D341Med (cell line): Measurements from ENCODE around the gene ZNF652.
"Not testable (repeated sequence)": the region's sequence is repeated elsewhere in the genome, so short reads cannot be mapped to it uniquely, and the experiment has no call there.

Experiments used
- DNase-seq: peaks from one replicate; pipeline ENCODE4 v3.0.0; 2012; ENCODE audit warnings: low spot score

The ZNF652 gene

GRCh38 chr17:49312722-49313121, 49.3 kb downstream of the ZNF652 start:
- DNase-seq, result no peak

DNA sequence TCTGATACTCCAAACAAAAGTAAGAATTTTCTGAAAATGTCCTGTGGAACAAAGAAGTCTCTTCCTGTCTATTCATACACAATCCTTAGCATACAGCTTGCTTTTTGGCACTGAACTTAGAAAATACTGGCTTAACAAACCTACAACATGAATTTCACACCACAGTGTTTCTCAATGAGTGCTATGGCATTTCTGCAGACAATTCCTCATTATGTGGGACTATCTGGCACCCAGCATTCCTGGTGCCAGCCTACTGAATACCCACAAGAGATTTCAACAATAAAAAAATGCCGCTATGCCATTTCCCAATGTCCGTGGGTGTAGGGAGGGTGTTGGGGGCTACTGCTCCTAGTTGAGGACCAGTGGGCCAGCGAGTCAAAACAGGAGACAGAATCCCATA, 62.1 kb downstream of the ZNF652 start:
- no peak for DNase-seq

GRCh38 chr17:49298371-49298976, 63.6 kb downstream of the ZNF652 start:
- no peak for DNase-seq

DNA sequence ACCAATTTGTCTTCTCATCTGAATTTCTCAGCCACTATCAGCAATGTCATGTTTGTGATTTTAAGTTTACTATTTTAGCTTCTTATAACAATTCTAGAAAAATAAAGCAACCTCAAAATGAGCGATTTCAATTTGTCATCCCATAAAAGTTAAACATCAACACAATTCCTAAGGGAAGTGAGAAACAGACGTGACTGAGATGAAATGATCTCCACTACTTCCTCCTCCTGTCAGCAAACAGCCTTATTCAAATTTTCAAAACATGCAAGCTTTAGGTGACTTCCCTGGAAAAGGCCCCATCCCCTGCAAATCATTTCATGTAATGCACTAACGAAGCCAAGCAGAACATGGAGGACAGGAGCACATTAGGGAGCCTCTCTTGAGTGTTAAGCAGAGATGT, 64.9 kb downstream of the ZNF652 start:
- DNase-seq, result no peak

DNA sequence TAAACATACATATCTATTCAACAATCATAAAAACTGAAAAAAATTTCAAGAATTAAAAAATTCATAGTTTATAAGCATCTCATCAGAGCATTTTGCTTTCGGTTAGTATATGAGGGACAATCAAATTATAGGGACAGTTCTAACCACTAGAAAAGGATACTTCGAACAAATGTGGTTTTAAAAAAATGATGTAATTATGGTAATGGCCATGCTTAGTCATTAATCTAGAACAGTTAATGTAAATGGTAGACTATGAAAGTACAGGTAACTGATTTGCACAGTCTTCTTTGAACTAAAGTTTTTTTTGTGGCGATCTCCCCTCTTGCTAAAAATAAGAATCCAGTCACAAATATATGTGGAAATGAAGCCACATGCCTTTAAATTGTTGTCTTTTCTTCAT, 67.9 kb downstream of the ZNF652 start:
- DNase-seq, result no peak

DNA sequence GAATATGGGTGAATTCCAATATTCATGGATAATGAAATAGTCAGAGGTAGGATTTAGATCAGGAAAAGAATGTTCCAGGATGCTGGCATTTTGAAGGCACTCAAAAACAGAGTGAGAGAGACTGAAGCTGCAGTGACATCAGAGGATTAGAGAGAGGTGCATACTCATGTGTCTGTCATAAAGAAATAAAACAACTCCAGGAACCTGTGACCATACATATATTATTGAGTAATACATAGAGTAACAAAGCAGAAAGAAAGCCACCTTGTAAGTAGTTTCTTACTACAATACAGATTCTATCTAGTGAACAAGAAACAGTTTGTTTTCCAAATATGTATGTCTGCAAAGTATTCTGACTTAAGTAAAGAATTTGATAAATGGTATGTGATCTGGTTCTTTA, 69.1 kb downstream of the ZNF652 start:
- DNase-seq, result no peak

- no peak for DNase-seq
Observed at GRCh38 chr17:49291929-49292328, 70.1 kb downstream of the ZNF652 start.

DNA sequence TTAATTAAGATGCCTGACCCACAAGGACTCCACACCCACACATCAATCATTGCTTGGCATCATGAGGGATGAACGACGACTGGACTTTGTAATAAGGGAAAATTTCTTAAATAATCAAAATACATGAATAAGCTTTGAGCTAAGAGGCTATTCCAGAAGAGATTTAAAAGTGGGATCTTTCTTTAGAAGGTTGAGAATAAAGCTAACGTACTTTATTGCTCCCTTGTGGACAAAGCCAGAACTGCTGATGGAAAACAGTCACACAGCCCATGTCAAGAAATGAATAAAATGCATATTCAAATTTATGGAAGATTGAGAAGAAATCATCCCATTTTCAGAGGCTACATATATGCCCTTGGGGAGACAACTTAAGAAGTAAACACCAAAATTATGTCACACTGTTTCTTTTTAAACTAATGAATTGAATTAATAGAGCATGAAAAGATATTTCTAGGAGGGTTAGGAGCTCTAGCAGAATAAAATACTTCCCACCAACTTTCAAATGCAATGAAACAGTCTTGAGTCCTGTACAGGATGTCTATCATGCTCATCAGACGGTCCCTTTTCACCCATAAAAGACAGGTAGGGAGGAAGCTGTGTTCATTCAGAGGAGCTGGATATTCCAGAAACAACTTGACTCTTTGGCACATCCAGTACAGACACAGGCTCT, 71.2 kb downstream of the ZNF652 start:
- peak; percentile 59 for DNase-seq

DNA sequence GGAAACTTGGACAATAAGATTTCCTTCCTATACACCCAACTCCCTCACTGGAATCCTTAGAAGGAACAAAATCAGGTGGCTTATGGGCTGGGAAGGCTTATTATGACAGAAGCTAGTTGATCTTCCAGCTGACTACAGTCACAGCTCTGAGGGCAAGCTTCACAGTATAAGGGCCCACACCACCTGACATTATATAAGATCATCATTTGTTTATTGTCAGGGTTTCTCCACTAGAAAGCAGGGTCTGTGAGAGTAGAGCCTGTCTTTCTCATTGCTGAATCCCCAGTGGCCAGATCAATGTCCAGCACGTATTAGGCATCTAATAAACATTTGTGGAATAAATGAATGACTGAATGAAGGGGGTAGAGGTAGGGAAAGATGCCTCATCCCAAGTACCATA, 73.7 kb downstream of the ZNF652 start:
- no peak for DNase-seq

- no peak for DNase-seq
Observed at GRCh38 chr17:49287481-49287880, 74.6 kb downstream of the ZNF652 start.

DNA sequence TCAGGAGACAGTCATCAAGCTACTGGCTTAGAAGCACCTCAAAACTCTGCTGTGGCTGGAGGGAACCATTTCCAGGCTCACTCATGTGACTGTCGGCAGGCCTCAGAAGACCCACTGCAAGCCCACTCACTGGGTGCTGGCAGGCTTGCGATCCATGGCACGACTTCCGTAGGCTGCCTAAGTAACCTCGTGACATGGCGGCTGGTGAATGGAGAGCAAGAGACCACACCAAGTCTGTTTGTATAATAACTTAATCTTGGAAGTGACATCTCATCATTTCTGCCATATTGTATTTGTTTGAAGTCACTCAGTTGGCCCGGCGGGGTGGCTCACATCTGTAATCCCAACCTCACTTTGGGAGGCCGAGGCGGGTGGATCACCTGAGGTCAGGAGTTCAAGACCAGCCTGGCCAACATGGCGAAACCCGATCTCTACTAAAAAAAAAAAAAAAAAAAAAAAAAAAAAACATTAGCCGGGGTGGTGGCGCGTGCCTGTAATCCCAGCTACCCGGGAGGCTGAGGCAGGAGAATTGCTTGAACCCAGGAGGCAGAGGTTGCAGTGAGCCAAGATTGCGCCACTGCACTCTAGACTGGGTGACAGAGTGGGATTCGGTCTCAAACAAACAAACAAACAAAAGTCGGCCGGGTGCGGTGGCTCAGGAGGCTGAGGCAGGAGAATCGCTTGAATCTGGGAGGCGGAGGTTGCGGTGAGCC, 75.6 kb downstream of the ZNF652 start:
- not testable (repeated sequence) for DNase-seq

DNA sequence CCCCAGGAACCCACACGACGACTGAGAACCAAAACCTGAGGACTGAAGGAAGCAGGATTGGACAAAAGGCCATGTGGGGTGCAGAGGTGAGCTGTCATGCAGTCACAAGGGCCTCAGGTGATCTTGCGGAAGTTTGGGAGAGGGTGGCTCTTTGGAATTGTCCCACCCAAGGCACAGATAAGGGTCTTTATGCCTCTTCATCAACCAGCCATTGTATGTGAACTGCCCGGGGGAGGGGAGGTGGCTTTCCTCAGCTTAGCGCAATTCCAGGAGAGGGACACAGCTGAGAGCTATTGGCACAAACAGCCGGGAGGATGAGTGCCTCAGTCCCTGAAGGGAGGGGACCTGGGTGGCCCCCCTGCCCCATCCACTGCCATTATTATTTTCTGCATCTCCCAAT, 76.3 kb downstream of the ZNF652 start:
- DNase-seq, result no peak

DNA sequence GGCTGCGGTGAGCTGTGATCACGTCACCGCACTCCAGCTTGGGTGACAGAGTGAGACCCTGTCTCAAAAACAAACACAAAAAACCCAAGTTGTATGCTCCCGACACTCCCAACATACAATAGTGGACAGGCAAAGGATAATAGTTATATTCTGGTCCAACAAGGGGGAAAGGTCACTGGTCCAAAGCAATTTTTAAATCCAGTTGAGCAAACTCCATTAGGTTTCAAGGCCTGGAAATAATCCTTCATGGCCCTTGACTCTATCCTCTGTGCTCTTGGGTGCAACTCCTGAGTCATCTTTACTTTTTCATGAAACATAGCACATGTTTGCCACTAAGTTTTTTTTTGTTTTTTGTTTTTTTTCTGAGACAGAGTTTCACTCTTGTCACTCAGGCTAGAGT, 81.1 kb downstream of the ZNF652 start:
- DNase-seq, result no peak

DNA sequence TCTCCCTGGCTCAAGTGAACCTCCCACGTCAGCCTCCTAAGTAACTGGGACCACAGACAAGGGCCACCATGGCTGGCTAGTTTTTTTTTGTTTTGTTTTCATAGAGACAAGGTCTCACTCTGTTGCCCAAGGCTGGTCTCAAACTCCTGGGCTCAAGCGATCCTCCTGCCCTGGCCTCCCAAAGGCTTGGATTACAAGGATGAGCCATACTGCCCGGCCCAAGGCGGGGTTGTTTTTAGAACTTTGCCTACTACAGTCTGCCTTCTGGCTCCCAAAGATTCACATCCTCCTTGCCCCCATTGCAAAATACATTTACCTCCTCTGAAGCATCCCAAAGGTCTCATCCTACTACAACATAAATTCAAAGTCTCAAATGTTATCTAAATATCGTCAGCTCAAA, 82.0 kb downstream of the ZNF652 start:
- DNase-seq, result no peak

- not testable (repeated sequence) for DNase-seq
Observed at GRCh38 chr17:49279263-49280015, 82.6 kb downstream of the ZNF652 start.

DNA sequence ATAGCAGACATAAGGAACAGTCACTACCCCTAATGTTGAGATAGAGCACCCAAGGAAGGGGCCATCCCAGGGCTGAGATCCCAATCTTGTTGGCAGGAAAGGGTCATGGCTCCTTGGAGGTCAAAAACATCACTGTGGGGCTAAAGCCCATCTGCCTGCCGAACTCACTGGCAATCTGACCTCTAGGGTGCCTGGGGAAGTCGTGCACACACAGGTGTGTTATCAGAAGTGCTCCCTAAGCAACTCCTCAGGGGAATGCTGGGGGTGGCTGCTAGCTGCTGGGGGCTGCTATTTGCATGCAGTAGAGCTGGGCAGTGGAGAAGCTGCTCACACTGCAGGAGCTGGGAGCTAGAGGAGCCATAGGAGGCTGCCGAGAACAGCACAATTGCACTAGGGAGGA, 84.0 kb downstream of the ZNF652 start:
- DNase-seq, result no peak

- no peak for DNase-seq
Observed at GRCh38 chr17:49277638-49278037, 84.4 kb downstream of the ZNF652 start.

GRCh38 chr17:49275981-49276380, 86.1 kb downstream of the ZNF652 start:
- not testable (repeated sequence) for DNase-seq

DNA sequence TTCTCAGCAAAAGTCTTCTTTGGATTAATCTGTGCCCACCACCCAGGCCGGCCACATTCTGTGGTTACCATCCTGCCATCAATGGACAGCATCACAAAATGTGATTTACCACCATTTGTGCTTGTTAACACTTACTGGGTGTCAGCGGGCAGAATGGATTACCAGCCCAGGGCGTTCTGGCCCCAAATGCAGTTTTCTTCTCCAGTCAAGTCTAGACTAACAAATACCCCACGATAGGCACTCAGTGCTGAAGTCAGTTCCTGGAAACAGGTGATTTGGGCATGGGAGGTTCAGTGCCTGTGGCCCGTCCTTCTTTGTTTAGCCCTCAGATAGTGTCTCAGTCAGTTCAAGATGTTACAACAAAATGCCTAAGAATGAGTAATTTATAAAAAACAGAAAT, 92.7 kb downstream of the ZNF652 start:
- no peak for DNase-seq

DNA sequence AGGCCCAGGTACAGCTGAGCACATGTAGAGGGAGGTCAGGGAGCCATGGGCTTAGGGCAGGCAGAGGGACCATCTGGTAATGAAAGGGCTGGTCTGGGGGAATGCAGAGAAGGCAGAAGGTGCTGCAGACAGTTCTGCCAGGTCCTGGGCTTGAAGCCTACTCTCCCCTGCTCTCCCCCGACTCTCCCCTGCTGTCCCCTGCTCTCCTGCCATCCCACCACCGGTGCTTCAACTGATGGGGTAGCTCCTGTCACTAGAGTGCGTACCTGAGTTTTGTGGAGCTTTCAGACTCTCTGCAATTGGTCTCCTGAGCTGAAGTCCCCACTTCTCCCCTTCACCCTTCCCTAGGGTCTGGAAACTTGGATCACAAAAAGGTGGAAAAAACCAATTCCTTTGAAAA, 94.1 kb downstream of the ZNF652 start:
- DNase-seq, result no peak

GRCh38 chr17:49266233-49266632, 95.8 kb downstream of the ZNF652 start:
- no peak for DNase-seq

DNA sequence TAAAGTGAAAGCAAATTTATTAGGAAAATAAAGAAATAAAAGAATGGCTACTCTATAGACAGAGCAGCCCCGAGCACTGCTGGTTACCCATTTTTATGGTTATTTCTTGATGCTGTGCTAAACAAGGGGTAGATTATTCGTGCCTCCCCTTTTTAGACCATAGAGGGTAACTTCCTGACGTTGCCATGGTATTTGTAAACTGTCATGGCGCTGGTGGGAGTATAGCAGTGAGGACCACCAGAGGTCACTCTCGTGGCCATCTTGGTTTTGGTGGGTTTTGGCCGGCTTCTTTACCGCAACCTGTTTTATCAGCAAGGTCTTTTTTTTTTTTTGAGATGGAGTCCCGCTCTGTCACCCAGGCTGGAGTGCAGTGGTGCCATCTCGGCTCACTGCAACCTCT, 100.5 kb downstream of the ZNF652 start:
- DNase-seq, result not testable (repeated sequence)

- no peak for DNase-seq
Observed at GRCh38 chr17:49260817-49261291, 101.2 kb downstream of the ZNF652 start.
